ENCODE data around the gene SORD. TPM values are rescaled to one million over a fixed set of nuclear protein-coding genes. Genes with fewer than 3 reads are reported as not detected.
A peak's percentile ranks its signal among the peaks of the same experiment; 100 is the strongest.
"Not testable (repeated sequence)": the region's sequence is repeated elsewhere in the genome, so short reads cannot be mapped to it uniquely, and the experiment has no call there.

SORD gene
- total RNA-seq (2014; rRNA removed; shearing (Covaris generic)) = 110 and 123 TPM in 2 replicates
- 92.6 and 99.9 TPM in 2 replicates for polyA plus RNA-seq (2015; cell fraction: cytosol; rRNA removed)
- polyA plus RNA-seq (2015; cell fraction: nucleus; rRNA removed) = 187 and 202 TPM in 2 replicates

GRCh38 chr15:45022871-45023658 lies at the start of gene SORD:
SORD (plus strand) TSS chr15:45023195; CDS start chr15:45023284, 89 bp downstream.
- peak; percentile 89 for DNase-seq (ENCODE audit: low read depth, low spot score)
- in situ Hi-C loops (cut with HindIII; ENCODE audit: low pct_unique_long_range_greater_than_20kb, low sequenced_read_pairs) = no loop called here

- DNase-seq (ENCODE audit: low read depth, low spot score); in situ Hi-C loops (cut with HindIII; ENCODE audit: low pct_unique_long_range_greater_than_20kb, low sequenced_read_pairs): not testable (repeated sequence)
These were observed 46.8 kb upstream of the SORD start for GRCh38 chr15:44976183-44976582.

DNA sequence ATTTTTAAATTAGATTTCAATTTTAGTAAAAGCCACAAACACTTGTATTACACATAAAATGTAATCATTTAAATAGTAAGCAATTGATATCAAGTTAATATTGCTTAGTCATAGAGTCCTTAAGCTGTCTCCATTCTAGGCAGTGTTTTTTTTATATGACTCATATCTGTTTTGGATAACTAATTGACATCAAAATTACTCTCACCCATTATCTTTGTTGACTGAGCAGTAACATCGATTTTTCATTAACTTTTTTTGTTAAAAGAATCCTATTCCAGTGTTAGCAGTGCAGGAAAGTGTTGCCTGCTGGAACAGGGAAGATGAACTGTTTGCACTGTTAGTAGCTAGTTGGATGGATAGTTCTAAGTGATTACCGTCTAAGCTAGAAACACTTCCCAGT lies 45.2 kb upstream of the SORD start:
- DNase-seq (ENCODE audit: low read depth, low spot score); in situ Hi-C loops (cut with HindIII; ENCODE audit: low pct_unique_long_range_greater_than_20kb, low sequenced_read_pairs): not testable (repeated sequence)

GRCh38 chr15:44979617-44980339 lies 43.2 kb upstream of the SORD start:
- in situ Hi-C loops (cut with HindIII; ENCODE audit: low pct_unique_long_range_greater_than_20kb, low sequenced_read_pairs); DNase-seq (ENCODE audit: low read depth, low spot score): not testable (repeated sequence)

DNA sequence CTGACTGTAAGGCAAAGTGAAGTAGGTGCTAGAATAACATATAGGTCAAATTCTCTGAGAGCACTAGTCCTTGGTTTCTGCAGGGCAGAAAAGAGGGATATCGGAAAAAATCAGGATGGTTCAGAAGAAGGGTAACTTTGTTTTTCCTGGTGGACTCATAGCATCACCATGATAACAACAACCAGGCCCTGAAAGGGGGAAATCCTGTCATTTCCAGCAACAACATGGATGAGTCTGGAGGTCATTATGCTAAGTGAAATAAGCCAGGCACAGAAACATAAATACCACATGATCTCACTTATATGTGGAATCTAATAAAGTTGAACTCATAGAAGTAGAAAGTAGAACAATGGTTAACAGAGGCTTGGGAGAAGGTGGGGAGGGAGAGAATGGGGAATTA lies 38.9 kb upstream of the SORD start:
- DNase-seq (ENCODE audit: low read depth, low spot score); in situ Hi-C loops (cut with HindIII; ENCODE audit: low pct_unique_long_range_greater_than_20kb, low sequenced_read_pairs): not testable (repeated sequence)

DNA sequence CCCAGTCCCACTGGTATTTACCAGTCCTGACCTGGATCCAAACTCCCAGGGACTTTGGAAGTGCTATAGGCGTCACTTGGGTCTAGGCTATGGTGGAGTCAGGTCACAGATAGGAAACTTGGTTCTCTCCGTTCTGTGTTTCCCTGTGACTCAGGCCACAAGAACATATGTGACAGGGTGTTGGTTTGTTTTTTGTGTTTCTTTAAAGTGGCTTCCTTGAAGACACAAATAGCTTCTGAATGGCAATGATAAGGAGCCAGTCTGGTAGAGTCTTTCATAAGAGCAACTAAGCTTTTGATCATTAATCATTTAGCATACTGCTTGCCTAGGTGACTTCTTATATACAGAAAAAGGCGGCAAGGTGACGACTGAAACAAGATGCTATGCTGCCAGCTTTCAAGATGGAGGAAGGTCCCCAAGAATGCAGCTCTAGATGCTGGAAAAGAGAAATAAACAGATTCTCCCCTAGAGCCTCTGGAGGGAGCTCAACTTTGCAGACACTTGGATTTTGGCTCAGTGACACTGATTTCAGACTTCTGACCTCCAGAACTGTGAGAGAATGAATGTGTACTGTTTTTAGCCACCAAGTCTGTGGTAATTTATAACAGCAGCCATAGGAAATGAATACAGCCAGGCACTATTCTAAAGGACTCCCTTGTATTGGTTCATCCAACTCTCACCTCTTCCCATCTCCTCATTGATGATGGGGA lies 36.5 kb upstream of the SORD start:
- DNase-seq (ENCODE audit: low read depth, low spot score); in situ Hi-C loops (cut with HindIII; ENCODE audit: low pct_unique_long_range_greater_than_20kb, low sequenced_read_pairs): not testable (repeated sequence)

DNA sequence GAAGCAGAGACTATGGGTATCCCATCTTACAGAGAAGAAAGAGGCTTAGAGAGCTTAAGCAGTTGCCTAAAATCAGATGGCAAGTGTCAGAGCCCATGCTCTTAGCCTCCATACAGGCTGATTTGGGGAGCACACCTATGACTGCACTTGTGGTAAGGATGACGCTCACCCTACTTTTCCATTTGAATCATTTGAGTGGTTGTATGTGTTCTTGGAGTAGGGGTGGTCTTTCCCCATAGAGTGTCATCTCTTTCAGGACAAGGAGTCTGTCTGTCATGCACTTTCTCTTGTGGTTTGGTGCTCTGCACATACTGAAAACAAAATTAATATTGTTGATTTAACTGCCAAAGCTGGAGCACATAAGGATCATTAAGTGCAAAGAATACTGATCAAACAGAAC lies 35.3 kb upstream of the SORD start:
- DNase-seq (ENCODE audit: low read depth, low spot score); in situ Hi-C loops (cut with HindIII; ENCODE audit: low pct_unique_long_range_greater_than_20kb, low sequenced_read_pairs): not testable (repeated sequence)

- in situ Hi-C loops (cut with HindIII; ENCODE audit: low pct_unique_long_range_greater_than_20kb, low sequenced_read_pairs); DNase-seq (ENCODE audit: low read depth, low spot score): not testable (repeated sequence)
These were observed 34.7 kb upstream of the SORD start for GRCh38 chr15:44988184-44988869.

DNA sequence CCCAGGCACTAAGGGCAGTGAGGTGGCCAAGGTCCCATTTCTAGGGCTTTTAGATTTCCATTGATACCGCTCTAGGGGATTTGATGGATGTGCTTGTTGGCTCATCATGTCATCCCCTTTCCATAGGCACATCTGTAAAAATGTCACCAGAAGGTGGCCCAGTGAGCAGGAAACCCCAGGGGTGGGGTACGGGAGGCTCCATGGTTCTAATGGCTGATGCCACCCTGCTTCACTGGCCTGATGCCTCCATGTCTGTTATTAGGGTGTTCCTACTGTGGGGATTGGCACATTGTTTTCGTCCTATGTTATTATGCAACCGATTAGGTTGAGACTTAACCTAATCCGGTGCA lies 34.1 kb upstream of the SORD start:
- not testable (repeated sequence) for DNase-seq (ENCODE audit: low read depth, low spot score)

DNA sequence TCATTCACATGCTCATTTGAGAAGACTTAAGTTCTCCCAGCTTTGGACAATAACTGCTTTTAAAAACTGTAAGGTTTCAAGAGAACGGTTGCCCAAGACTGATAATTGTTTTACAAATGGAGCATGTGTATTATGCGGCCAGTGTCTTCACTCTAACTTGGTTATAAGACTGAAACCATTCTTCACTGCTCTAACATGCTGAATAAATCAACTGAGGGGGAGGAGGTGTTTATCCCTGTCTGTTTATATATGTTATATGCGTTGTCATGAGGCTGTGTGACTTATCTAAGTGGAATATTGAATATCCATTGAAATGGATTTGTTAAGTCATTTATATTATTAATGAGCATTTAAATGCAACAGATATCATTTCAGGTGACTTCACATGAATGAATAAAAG lies 25.4 kb upstream of the SORD start:
- DNase-seq (ENCODE audit: low read depth, low spot score) = peak; percentile 28
- in situ Hi-C loops (cut with HindIII; ENCODE audit: low pct_unique_long_range_greater_than_20kb, low sequenced_read_pairs) = not testable (repeated sequence)

More for the DNA sequence above, 34.1 kb upstream of the SORD start:
- in situ Hi-C loops (cut with HindIII; ENCODE audit: low pct_unique_long_range_greater_than_20kb, low sequenced_read_pairs) = not testable (repeated sequence)

- in situ Hi-C loops (cut with HindIII; ENCODE audit: low pct_unique_long_range_greater_than_20kb, low sequenced_read_pairs) = no loop called here
- no peak for DNase-seq (ENCODE audit: low read depth, low spot score)
These were observed 23.9 kb upstream of the SORD start for GRCh38 chr15:44999105-44999504.

DNA sequence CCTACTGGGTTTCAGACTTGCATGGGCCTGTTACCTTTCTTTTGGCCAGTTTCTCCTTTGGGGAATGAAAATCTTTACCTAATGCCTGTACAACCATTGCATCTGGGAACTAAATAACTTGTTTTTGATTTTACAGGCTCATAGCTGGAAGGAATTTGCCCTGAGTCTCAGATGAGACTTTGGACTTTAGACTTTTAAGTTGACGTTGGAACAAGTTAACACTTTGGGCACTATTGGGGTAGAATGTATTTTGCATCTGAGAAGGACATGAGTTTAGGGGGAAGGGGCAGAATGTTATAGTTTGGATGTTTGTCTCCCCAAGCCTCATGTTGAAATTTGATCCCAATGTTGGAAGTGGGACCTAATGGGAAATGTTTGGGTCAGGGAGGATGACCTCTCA lies 21.8 kb upstream of the SORD start:
- in situ Hi-C loops (cut with HindIII; ENCODE audit: low pct_unique_long_range_greater_than_20kb, low sequenced_read_pairs); DNase-seq (ENCODE audit: low read depth, low spot score): not testable (repeated sequence)

DNA sequence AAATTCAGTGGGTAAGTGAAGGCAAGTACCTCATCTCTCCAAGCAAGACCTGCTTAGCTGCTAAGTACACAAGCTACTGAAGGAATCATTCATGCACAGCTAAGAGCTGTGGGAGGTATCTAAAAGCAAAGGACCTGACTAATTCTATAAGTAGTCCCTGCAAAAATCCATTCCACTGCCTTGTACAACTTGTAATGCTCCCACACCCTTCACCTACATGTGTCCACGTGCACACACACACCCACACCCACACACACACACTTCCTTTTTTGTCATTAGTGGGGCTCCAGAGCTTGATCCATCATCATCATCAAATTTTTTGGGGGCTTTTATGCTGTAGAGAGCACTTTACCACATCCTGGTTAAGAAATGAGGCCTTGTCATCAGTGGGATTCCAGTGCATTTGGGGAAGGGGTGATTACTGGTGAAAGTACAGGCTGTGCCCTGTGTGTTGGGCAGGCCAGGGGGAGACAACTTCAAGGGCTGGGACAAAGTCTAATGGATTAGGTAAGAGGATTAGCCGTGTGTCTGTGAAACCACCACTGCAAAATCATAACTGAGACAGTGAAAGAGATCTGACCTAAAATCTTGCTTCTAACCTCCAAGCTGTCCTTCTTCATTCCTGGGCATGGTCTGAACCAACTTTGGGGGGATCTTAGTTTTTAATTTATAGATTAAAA lies 19.1 kb upstream of the SORD start:
- in situ Hi-C loops (cut with HindIII; ENCODE audit: low pct_unique_long_range_greater_than_20kb, low sequenced_read_pairs); DNase-seq (ENCODE audit: low read depth, low spot score): not testable (repeated sequence)

- DNase-seq (ENCODE audit: low read depth, low spot score); in situ Hi-C loops (cut with HindIII; ENCODE audit: low pct_unique_long_range_greater_than_20kb, low sequenced_read_pairs): not testable (repeated sequence)
These were observed 18.3 kb upstream of the SORD start for GRCh38 chr15:45004590-45005175.

GRCh38 chr15:45009046-45009445 lies 13.9 kb upstream of the SORD start:
- in situ Hi-C loops (cut with HindIII; ENCODE audit: low pct_unique_long_range_greater_than_20kb, low sequenced_read_pairs) = no loop called here
- no peak for DNase-seq (ENCODE audit: low read depth, low spot score)

DNA sequence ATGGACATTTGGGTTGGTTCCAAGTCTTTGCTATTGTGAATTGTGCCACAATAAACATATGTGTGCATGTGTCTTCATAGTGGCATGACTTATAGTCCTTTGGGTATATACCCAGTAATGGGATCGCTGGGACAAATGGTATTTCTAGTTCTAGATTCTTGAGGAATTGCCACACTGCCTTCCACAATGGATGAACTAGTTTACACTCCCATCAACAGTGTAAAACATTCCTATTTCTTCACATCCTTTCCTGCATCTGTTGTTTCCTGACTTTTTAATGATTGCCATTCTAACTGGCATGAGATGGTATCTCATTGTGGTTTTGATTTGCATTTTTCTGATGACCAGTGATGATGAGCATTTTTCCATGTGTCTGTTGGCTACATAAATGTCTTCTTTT lies 7.9 kb upstream of the SORD start:
- in situ Hi-C loops (cut with HindIII; ENCODE audit: low pct_unique_long_range_greater_than_20kb, low sequenced_read_pairs); DNase-seq (ENCODE audit: low read depth, low spot score): not testable (repeated sequence)
